Activated CD4-positive, alpha-beta T cell treated with anti-CD3 and anti-CD28 coated beads, Interleukin-2, amount 50 U/mL, for 4 hours (primary cell): ENCODE results near the gene HIGD2A.

Experiments
- DNase-seq, 2 experiments: peaks; one replicate each; pipeline ENCODE4 v3.0.0-alpha.2; 2020

The HIGD2A gene

GRCh38 chr5:176369934-176370711, 18.4 kb upstream of the HIGD2A start:
- DNase-seq = no peak

GRCh38 chr5:176371621-176372539, 16.7 kb upstream of the HIGD2A start:
- no peak for DNase-seq

- no peak for DNase-seq
Measured at GRCh38 chr5:176373100-176373818, 15.3 kb upstream of the HIGD2A start.

- no peak for DNase-seq
Measured at GRCh38 chr5:176379881-176380280, 8.7 kb upstream of the HIGD2A start.

- DNase-seq = no peak
Measured at GRCh38 chr5:176381423-176381822, 7.1 kb upstream of the HIGD2A start.

- DNase-seq = no peak
Measured at GRCh38 chr5:176381979-176382378, 6.6 kb upstream of the HIGD2A start.

- DNase-seq = no peak
Measured at GRCh38 chr5:176382721-176383120, 5.8 kb upstream of the HIGD2A start.

- no peak for DNase-seq
Measured at GRCh38 chr5:176383248-176383905, 5.2 kb upstream of the HIGD2A start.

- DNase-seq = no peak
Measured at GRCh38 chr5:176383961-176384360, 4.6 kb upstream of the HIGD2A start.

- no peak for DNase-seq
Measured at GRCh38 chr5:176384366-176384930, 4.1 kb upstream of the HIGD2A start.

GRCh38 chr5:176384991-176385390, 3.6 kb upstream of the HIGD2A start:
- no peak for DNase-seq

- DNase-seq = no peak
Measured at GRCh38 chr5:176386491-176386890, 2.1 kb upstream of the HIGD2A start.

- no peak for DNase-seq
Measured at GRCh38 chr5:176387384-176387925, 1.1 kb upstream of the HIGD2A start.

- DNase-seq = peak in 1 of 2 experiments; percentile 15
Measured at GRCh38 chr5:176388003-176388443, 528 bp upstream of the HIGD2A start.

- no peak for DNase-seq
Measured at GRCh38 chr5:176389135-176390123, 878 bp downstream of the HIGD2A start.

- DNase-seq = no peak
Measured at GRCh38 chr5:176391479-176391878, 2.9 kb downstream of the HIGD2A start.

GRCh38 chr5:176391999-176392398, 3.4 kb downstream of the HIGD2A start:
- no peak for DNase-seq

GRCh38 chr5:176392526-176392925, 4.0 kb downstream of the HIGD2A start:
- no peak for DNase-seq

GRCh38 chr5:176394096-176394495, 5.5 kb downstream of the HIGD2A start:
- DNase-seq = no peak

GRCh38 chr5:176394881-176395675, 6.5 kb downstream of the HIGD2A start:
- DNase-seq = no peak
